CD4-positive, alpha-beta T cell treated with Interleukin-6 at 100 ng/mL for 8 hours (primary cell): Measurements from ENCODE around the gene ADAMTS2.

Experiments used
- DNase-seq: peaks from one replicate; pipeline ENCODE4 v3.0.0-alpha.2; 2020; ENCODE audit warnings: mixed read lengths, low spot score

The ADAMTS2 gene

GRCh38 chr5:179371681-179372680 lies 26.7 kb upstream of the ADAMTS2 start:
- DNase-seq = no peak

- DNase-seq = no peak
Observed at GRCh38 chr5:179371121-179371510, 25.9 kb upstream of the ADAMTS2 start.

- no peak for DNase-seq
Observed at GRCh38 chr5:179370490-179371120, 25.3 kb upstream of the ADAMTS2 start.

GRCh38 chr5:179369530-179369884 lies 24.2 kb upstream of the ADAMTS2 start:
- DNase-seq = no peak

DNA sequence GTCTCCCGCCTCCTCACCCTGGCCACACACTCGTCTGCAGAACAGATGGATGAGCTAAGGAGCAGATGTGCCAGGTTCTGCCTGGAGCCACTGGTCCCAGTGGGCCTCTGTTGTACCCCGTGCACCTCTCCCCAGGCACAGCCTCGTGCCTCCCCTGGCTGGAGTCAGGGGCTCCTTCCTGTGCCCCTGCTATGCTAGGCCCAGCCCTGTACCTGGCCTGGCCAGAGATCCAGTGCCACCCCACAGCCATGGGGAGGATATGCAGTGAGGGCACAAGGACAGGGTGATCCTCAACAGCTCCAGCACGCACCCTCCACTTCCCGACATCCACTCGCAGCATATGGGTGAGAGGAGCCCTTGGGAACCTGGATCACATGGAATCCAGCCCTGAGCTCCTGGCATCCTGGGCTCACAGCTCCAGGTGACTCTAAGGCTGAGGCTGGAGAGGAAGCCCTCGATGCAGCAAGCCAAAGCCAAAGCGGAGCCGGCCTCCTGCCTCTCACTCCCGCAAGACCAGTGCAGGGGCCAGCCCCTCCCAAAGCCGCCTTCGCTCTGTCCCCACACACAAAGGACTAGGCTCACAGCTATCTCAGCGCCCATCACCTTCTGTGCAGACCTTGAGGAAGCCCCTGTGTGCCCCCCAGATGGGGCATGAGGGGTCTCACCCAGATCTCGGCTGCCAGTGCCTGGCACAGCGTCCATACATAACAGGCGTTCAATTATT lies 23.7 kb upstream of the ADAMTS2 start:
- DNase-seq = no peak

GRCh38 chr5:179368126-179368805 lies 23.0 kb upstream of the ADAMTS2 start:
- DNase-seq = no peak

- no peak for DNase-seq
Observed at GRCh38 chr5:179367491-179367890, 22.2 kb upstream of the ADAMTS2 start.

- DNase-seq = no peak
Observed at GRCh38 chr5:179362355-179362754, 17.1 kb upstream of the ADAMTS2 start.

- DNase-seq = no peak
Observed at GRCh38 chr5:179361037-179361603, 15.9 kb upstream of the ADAMTS2 start.

- DNase-seq = no peak
Observed at GRCh38 chr5:179357031-179357430, 11.8 kb upstream of the ADAMTS2 start.

DNA sequence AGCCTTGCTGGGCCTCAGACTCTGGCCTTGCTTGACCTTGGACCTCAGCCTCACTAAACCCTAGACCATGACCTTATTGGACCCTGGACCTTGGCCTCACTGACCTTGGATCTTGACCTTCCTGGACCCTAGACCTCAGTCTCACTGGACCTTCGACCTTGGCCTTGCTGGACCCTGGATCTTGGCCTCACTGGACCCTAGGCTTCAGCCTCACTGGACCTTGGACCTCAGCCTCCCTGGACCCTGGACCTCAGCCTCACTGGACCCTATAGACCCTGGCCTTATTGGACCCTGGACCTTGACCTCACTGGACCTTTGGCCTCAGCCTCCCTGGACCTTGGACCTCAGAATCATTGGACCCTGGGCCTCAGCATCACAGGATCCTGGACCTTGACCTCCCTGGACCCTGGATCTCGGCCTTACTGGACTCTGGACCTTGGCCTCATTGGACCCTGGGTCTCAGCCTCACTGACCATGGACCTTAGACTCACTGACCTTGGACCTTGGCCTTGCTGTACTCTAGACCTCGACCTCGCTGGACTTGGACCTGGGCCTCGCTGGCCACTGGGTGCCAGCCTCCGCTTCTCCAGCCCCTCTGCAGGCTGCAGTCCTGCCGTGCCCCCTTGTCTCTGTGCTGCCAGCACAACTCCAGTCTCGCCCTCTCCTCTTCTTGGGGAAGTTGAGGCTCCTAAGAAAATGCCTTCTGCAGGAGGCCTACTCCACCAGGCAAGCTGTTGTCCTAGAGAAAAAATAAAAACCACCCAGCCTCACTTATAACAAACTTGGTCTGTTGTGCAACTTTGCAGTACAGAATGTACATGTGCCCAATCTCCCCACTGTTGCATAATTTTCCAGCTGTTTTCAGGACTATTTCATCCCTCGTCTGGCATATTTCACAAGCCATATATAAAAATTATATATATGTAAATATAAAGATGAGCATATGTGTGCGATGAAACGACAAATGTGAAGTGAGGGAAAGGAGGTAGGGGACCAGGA lies 11.0 kb upstream of the ADAMTS2 start:
- DNase-seq = no peak

DNA sequence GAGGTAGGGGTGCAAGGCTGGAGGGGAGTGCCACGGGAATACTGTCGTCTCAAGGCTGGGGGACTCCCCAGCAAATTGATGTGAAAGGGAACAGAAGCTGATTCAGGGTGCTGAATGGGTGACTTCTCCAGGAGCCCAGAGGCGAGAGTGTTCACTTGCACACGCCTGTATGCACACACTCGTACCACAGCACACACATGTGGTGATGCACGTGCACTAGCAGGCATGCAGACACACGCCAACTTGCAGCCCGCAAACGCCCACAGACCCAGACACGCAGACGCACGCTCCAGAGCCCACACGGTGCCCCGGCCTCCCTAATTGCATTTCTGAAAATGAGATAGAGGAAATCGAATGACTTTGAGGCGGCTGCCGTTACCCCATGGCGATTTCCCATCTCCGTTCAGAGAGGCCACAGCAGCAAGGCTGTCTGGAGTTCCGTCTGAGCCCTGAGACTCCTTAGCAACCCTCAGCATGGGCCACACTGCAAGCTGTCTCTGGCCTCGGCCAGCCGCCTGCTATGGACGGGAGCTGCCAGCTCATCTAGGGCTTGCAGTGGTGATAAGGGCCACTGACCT lies 9.1 kb upstream of the ADAMTS2 start:
- DNase-seq = no peak

DNA sequence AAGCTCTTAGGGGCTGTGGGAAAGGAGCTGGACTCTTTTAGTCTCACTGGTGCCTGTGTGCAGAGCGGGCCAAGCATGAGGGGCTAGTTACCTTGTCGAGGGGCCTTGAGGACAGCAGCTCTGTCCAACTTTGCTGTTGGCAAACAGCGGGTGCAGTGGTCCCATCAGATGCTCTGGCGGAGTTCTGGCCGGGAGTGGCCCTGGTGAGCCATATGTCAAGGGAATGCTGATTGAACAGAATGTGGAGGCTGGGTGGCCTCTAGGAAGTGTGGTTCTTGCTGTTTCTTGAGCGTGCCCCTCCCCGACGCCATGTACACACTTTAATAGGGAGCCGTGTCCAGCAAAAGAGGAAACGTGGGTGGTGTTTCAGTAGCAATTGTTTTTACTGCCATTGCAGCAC lies 3.6 kb upstream of the ADAMTS2 start:
- no peak for DNase-seq

DNA sequence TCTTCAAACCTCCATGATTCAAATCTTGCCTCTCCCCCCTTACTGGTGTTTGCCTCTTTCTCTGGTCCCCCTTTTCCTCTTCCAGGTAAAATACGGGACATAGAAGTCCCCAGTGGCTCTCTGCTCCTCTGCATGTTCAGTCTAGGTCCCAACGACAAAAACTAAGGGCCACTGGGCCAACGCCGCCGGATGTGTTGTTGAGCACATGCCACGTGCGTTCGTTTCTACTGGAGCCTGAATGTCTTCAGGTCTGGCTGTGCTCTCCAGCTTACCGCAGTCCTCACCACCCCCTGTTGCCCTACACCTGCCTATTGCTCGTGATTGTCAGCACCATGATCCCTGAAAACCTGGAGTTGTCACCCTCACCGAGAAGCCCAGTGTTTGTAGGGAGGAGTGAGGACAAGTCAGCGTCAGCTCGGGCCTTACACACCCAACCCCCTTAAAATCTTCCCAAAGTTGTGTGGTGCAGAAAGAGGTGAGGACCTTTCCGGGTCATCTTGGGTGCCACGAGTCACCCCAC lies 2.8 kb upstream of the ADAMTS2 start:
- no peak for DNase-seq

GRCh38 chr5:179347581-179347980 lies 2.3 kb upstream of the ADAMTS2 start:
- DNase-seq = no peak

GRCh38 chr5:179346875-179347274 lies 1.6 kb upstream of the ADAMTS2 start:
- no peak for DNase-seq

GRCh38 chr5:179346401-179346800 lies 1.1 kb upstream of the ADAMTS2 start:
- no peak for DNase-seq

DNA sequence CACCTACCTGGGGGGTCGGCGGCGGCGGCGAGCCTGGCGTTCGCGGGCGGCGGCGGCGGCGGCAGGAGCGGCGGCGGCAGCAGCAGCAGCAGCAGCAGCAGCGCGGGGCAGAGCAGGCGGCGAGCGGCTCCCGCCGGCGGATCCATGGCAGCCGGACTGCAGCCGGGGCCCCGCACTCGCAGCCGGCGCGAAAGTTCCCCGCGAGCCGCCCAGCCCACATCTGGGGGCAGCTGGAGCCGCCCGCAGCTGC lies 153 bp downstream of the ADAMTS2 start:
- DNase-seq = no peak

- no peak for DNase-seq
Observed at GRCh38 chr5:179344431-179345182, 654 bp downstream of the ADAMTS2 start.
